Esophagus muscularis mucosa (tissue), 4 donors: ENCODE measurements around the gene ZNF169. TPM values are rescaled to one million over a fixed set of nuclear protein-coding genes. Genes with fewer than 3 reads are reported as not detected.
"Not testable (repeated sequence)": the region's sequence is repeated elsewhere in the genome, so short reads cannot be mapped to it uniquely, and the experiment has no call there.

Experiments
- DNase-seq: peaks from one replicate; pipeline ENCODE4 v3.0.0-alpha.2; 2017; ENCODE audit errors: extremely low spot score
- H3K27ac ChIP-seq, 4 donors: fragments of 200-600 bp; sonication (generic); replicated peaks in 1 of 4; 1 replicate in 3 of 4; 2 replicates in 1 of 4; pipeline ENCODE4 v1.5.1; 2016 to 2019; ENCODE audit warnings: mild to moderate bottlenecking in 1 of 4
- H3K27me3 ChIP-seq, 4 donors: fragments of 200-600 bp; sonication (generic); one replicate each; pipeline versions ENCODE4 v1.5.1 to v1.6.0; 2016 to 2019
- H3K36me3 ChIP-seq, 4 donors: fragments of 200-600 bp; sonication (generic); one replicate each; pipeline ENCODE4 v1.5.1; 2016 to 2019
- H3K4me1 ChIP-seq, 4 donors: fragments of 200-600 bp; sonication (generic); one replicate each; pipeline ENCODE4 v1.5.1; 2016 to 2019
- H3K4me3 ChIP-seq, 4 donors: fragments of 200-600 bp; sonication (generic); 1 replicate in 2 of 4; 2 replicates in 2 of 4; pipeline ENCODE4 v1.5.1; 2016 to 2019; ENCODE audit warnings: mild to moderate bottlenecking in 4 of 4, moderate library complexity in 1 of 4
- H3K9me3 ChIP-seq, 4 donors: fragments of 200-600 bp; sonication (generic); 1 replicate in 3 of 4; 2 replicates in 1 of 4; pipeline ENCODE4 v1.5.1; 2016 to 2019
- WGBS: methylation state at CpG from one replicate; pipeline ENCODE4 v1.1.5; 2018; 5-methylcytosine and 5-hydroxymethylcytosine counted together
- intact Hi-C: fragments of 100-400 bp; cut with DNase I; formaldehyde crosslinking; loops from one replicate; pipeline ENCODE4 v1.15.1; 2023
- total RNA-seq, 4 donors: library from RNA; depleted of rRNA; stranded (reverse); fragments of >200 nt; gene quantifications; one replicate each; pipeline versions ENCODE4 v1.1.0 to v1.2.1, GENCODE V29; 2016

Gene ZNF169
- total RNA-seq, 4 donors from 2014 or later = 3.7 to 5.3 (median 4.3) TPM

DNA sequence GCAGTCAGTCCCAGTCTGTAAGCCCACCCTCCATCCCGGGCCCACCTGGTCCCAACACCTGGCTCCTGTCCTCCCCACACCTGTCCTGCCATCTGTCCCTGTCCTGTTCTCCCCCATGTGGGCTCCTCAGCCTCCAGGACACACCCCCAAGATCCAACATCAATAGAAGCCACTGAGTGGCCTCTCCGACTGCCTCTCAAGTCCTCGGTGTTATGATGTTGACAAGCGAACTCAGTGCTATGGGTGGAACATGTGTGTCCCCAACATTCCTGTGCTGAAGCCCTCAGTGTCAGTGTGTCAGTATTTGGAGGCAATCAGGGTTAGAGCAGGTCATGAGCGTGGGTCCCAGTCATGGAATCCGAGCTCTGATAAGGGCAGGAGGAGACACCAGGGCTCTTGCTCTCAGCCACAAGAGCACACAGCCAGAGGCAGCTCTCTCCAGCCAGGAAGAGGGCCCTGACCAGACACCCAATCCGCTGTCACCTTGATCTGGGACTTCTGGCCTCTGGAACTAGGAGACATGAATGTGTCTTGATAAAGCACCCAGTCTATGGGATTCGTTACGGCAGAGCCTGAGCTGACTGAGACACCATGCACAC, 63.3 kb downstream of the ZNF169 start:
- no CpG with 5 or more reads among the region's 9 CpGs for WGBS
- H3K9me3 ChIP-seq, H3K4me3 ChIP-seq, H3K4me1 ChIP-seq, H3K27ac ChIP-seq, H3K36me3 ChIP-seq, H3K27me3 ChIP-seq, DNase-seq, intact Hi-C loops: not testable (repeated sequence)

DNA sequence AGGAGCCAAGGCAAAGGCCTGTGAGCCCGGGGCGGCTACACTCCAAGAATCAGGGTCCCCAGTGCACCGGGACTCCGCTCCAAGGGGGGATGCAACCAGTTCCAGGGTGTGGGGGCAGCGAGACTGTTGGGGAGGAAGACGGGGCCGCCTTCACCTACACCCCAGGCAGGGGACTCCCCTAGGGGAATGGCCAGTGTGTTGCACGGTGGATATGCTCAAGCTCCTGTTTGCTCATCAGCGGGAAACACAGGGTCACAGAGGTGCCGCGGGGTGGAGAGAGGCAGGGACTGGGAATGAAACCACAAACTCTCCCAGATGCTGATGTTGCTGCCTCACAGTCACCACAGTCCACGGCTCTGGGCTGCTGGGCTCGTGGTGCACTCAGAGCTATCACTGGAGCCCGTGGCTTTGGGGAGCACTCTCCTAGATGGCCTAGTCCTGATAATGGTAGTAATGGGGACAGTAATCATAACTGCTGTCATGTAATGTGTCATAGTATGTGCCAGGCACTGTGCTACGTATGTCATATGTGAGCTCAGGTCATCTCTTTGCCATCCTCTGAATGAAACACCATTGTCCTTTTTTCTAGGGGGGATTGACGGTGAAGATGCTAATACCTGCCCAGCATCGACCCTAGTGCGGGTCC, 64.2 kb downstream of the ZNF169 start:
- intact Hi-C loops, H3K27me3 ChIP-seq: not testable (repeated sequence)
- 100% methylated on average over 2 of the region's 18 CpGs for WGBS

DNA sequence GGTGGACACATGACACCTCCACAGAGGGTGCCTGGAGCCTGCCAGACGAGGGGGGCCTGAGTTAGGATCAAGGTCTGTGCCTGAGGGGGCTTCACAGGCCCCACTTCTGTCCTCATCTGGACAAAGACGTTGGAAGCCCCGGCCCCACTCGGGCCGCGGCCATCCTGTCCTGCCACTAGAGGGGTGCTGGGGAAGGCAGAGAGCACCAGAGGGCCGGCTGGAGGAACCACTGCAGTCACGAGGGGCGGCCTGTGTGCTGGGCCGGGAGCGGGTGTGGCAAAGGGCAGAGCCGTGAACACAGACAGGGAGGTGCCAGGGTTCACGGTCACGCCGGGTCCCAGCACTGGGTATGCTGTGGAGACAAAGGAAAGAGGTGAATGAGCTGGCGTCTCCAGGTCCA, 66.5 kb downstream of the ZNF169 start:
- intact Hi-C loops, H3K27me3 ChIP-seq, H3K36me3 ChIP-seq, H3K27ac ChIP-seq, H3K4me3 ChIP-seq, DNase-seq, H3K9me3 ChIP-seq, H3K4me1 ChIP-seq: not testable (repeated sequence)
- WGBS = 75% methylated on average over 10 of the region's 16 CpGs

More for the DNA sequence above, 64.2 kb downstream of the ZNF169 start:
- H3K4me1 ChIP-seq, H3K36me3 ChIP-seq, H3K9me3 ChIP-seq, H3K4me3 ChIP-seq, H3K27ac ChIP-seq, DNase-seq: not testable (repeated sequence)

DNA sequence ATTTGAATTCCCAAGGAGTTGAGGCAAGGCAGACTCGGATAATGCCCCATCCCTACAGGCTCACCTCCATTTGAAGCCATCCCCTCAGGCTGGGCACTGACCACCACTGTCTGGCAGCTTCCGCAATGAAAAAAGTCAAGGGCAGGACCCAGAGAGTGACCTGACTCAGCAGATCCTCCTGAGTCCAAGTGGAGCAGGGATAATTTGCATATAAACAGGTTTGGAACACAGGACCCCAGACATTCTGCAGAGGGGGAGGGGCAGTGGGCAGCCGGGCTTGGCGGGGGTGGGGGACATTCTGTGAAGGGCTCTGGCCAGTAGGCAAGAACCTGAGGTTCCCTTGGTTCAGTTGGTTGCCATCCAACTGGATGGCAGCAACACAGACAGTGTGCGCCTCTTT, 69.4 kb downstream of the ZNF169 start, which contains the start of gene NUTM2F:
Gene NUTM2F, minus strand, starts transcription at position 101 of the 400 bp plus-strand sequence. Its CDS starts 21 bp downstream, at position 80.
- H3K9me3 ChIP-seq, H3K4me1 ChIP-seq, H3K27ac ChIP-seq, intact Hi-C loops, DNase-seq, H3K36me3 ChIP-seq, H3K27me3 ChIP-seq, H3K4me3 ChIP-seq: not testable (repeated sequence)
- 100% methylated on average over 2 of the region's 5 CpGs for WGBS

- intact Hi-C loops = not testable (repeated sequence)
Measured at GRCh38 chr9:94336445-94336844, 77.3 kb downstream of the ZNF169 start.

DNA sequence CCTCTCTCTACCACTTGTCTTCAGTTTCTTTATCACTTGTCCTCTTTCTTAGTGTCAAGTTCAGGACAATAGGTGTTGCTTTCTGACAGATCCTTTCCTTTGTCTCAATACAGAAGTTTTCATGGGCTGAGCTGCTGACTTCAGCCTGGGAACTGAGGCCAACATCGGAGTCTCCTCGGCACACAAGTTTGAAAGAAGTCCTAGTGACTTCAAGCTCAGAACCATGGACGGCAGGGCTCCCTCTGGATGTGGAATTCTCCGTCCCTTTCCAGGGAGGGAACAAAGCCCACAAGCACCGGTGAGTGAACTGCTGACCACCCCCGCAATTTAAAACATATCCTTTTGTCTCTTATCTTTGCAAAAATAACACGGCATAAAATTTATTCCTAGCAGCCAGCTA, 79.6 kb downstream of the ZNF169 start:
- H3K36me3 ChIP-seq, H3K4me3 ChIP-seq, H3K9me3 ChIP-seq, H3K4me1 ChIP-seq, intact Hi-C loops, H3K27me3 ChIP-seq, DNase-seq, H3K27ac ChIP-seq: not testable (repeated sequence)
- 78% methylated on average over 6 of the region's 7 CpGs for WGBS

More at GRCh38 chr9:94336445-94336844, 77.3 kb downstream of the ZNF169 start:
- not testable (repeated sequence) for DNase-seq, H3K36me3 ChIP-seq, H3K27me3 ChIP-seq, H3K9me3 ChIP-seq, H3K4me1 ChIP-seq, H3K27ac ChIP-seq, H3K4me3 ChIP-seq
- 76% methylated on average over 4 of the region's 4 CpGs for WGBS

GRCh38 chr9:94339657-94340056, 80.6 kb downstream of the ZNF169 start:
- H3K4me3 ChIP-seq, H3K4me1 ChIP-seq, H3K36me3 ChIP-seq, H3K9me3 ChIP-seq, H3K27me3 ChIP-seq, H3K27ac ChIP-seq, intact Hi-C loops, DNase-seq: not testable (repeated sequence)
- WGBS = 97% methylated on average over 6 of the region's 6 CpGs

DNA sequence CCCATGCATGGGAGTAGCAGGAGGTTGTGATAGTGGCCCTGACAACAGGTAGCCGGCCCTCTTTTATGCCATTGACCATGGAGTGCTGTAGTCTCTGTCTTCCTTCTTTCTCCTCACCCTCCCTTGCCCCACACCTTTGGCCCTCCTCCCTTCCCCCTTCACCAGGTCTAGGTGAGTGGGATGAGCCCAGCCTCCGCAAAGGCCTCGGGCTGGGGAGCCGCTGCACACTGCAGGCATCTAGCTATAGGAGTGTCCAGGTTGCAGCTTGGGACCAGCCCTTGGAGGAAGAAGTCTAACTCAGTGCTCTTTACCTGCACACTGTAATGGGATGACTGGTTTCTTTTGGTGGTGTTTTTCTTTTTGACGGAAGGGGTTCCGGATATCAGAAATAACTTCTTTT, 81.7 kb downstream of the ZNF169 start:
- H3K27me3 ChIP-seq, intact Hi-C loops, H3K9me3 ChIP-seq, H3K36me3 ChIP-seq, DNase-seq, H3K4me3 ChIP-seq, H3K27ac ChIP-seq, H3K4me1 ChIP-seq: not testable (repeated sequence)
- whole genome bisulfite sequencing = no CpG with 5 or more reads among the region's 6 CpGs

GRCh38 chr9:94341703-94342102, 82.6 kb downstream of the ZNF169 start:
- H3K4me3 ChIP-seq, H3K9me3 ChIP-seq, H3K36me3 ChIP-seq, DNase-seq, H3K27ac ChIP-seq, intact Hi-C loops, H3K27me3 ChIP-seq, H3K4me1 ChIP-seq: not testable (repeated sequence)
- WGBS = no CpG with 5 or more reads among the region's 2 CpGs

GRCh38 chr9:94347451-94347850, 88.4 kb downstream of the ZNF169 start:
- H3K9me3 ChIP-seq, intact Hi-C loops, H3K4me3 ChIP-seq, H3K4me1 ChIP-seq, H3K27ac ChIP-seq, H3K27me3 ChIP-seq, DNase-seq, H3K36me3 ChIP-seq: not testable (repeated sequence)
- WGBS = 84% methylated on average over 12 of the region's 16 CpGs

GRCh38 chr9:94348754-94349153, 89.7 kb downstream of the ZNF169 start:
- not testable (repeated sequence) for H3K36me3 ChIP-seq
- WGBS = no CpG with 5 or more reads among the region's 3 CpGs

More at GRCh38 chr9:94348754-94349153, 89.7 kb downstream of the ZNF169 start:
- H3K4me3 ChIP-seq, DNase-seq, H3K27ac ChIP-seq, intact Hi-C loops, H3K4me1 ChIP-seq, H3K27me3 ChIP-seq, H3K9me3 ChIP-seq: not testable (repeated sequence)
